Measurements from ENCODE around the gene RUBCN. TPM values are rescaled to one million over a fixed set of nuclear protein-coding genes. Genes with fewer than 3 reads are reported as not detected.
"Not testable (repeated sequence)": the region's sequence is repeated elsewhere in the genome, so short reads cannot be mapped to it uniquely, and the experiment has no call there.

Gene RUBCN
- total RNA-seq, 2 donors from 2014 or later: 40.2 to 41.7 TPM

DNA sequence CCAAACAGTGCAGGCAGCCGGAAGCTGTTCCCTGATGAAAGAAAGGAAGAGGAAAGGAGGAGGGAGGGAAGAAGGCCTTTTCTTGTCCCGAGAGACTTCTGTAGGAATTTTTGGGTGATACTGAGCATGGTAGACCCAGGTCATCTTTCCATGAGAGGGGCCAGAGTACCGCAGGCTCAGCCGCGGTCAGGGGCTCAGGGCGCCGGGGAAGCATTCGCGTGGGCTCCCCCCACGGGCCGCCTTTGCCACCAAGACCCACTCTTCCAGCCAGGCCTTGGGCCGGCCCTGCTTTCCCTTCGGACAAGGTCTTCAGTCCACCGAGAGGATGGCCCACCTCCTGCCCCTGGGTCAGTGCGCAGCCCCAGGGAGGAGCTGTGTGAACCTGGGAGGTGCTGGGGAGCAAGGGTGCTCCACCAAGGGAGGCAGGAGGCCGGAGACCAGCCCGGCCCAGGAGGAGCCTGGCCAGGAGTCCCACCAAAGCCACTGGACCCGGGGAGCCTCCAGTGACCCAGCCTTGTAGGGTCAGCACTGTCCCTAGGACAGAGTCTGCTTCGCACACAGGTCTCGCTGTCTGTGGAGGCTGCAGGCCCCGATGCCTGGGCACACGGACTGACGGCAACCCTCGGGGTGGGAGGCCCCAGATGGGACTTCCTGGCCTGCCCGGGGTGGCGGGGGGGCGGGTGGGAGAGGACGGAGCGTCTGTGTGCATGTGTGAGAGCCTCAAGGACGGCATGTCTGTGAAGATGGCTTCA is 79.0 kb downstream of the RUBCN start:
- not testable (repeated sequence) for H3K36me3 Mint-ChIP-seq (ENCODE audit: low read depth); H3K27me3 Mint-ChIP-seq; H3K27ac Mint-ChIP-seq; H3K4me3 Mint-ChIP-seq; ATAC-seq; H3K4me1 Mint-ChIP-seq; H3K9me3 ChIP-seq (ENCODE audit: control insufficient read depth, low read length, poor library complexity, severe bottlenecking); DNase-seq

DNA sequence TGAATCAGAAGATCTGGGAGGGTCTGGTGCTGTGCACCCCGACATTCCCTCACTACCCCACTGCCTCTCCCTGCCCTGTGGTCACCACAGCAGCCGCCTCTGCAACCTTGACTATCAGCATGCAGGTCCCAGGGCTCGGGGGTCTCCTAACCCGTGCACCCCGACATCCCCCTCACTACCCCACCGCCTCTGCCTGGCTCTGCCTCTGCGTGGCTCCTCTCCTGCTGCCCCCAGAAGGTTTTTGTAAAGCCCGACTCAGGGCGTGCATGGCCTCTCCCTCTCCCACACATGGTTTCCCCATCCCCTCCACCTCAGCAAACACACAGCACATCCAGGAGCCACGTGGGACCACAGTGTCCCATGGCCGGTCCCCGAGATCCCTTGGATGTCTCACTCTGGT is 79.7 kb downstream of the RUBCN start:
- H3K27me3 Mint-ChIP-seq; H3K4me1 Mint-ChIP-seq; H3K9me3 ChIP-seq (ENCODE audit: control insufficient read depth, low read length, poor library complexity, severe bottlenecking); H3K27ac Mint-ChIP-seq; H3K36me3 Mint-ChIP-seq (ENCODE audit: low read depth); ATAC-seq; DNase-seq: not testable (repeated sequence)
- peak overlapping the region; percentile 25 for H3K4me3 Mint-ChIP-seq

DNA sequence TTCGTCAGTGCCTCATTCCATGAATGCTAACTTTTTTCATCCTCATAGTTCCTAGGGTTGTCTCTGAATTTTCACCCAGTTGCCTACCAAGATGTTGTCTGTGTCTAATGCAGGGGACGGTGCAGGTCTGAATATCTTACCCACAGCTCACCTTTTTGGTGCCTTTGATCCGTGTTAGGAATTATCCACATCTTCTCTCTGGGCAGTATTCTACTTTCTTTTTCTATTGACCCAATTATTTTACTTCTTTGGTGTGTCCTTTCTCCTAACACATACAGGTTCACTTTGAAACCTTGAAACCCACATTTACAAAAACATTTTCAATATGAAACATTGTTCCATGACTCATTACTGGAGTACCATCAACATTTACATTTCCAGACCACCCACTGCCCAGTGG is 80.6 kb downstream of the RUBCN start:
- DNase-seq; H3K27ac Mint-ChIP-seq; H3K27me3 Mint-ChIP-seq; H3K4me3 Mint-ChIP-seq; ATAC-seq; H3K4me1 Mint-ChIP-seq; H3K36me3 Mint-ChIP-seq (ENCODE audit: low read depth); H3K9me3 ChIP-seq (ENCODE audit: control insufficient read depth, low read length, poor library complexity, severe bottlenecking): not testable (repeated sequence)

DNA sequence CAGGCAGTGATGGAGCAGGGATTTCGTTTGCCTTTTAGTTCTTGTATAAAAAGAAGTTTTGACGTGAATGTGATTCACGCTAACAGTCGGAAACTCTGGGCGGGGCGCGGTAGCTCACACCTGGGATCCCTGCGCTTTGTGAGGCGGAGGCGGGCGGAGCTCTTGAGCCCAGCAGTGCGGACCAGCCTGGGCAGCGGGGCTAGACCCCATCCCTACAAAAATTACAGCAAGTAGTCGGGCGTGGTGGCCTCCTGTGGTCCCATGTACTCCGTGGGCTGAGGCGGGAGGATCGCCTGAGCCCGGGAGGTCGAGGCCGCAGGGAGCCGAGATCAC is 81.7 kb downstream of the RUBCN start:
- H3K27ac Mint-ChIP-seq; H3K36me3 Mint-ChIP-seq (ENCODE audit: low read depth); H3K4me1 Mint-ChIP-seq; H3K9me3 ChIP-seq (ENCODE audit: control insufficient read depth, low read length, poor library complexity, severe bottlenecking); H3K27me3 Mint-ChIP-seq; H3K4me3 Mint-ChIP-seq; DNase-seq: not testable (repeated sequence)
- peak; percentile 60 for ATAC-seq

DNA sequence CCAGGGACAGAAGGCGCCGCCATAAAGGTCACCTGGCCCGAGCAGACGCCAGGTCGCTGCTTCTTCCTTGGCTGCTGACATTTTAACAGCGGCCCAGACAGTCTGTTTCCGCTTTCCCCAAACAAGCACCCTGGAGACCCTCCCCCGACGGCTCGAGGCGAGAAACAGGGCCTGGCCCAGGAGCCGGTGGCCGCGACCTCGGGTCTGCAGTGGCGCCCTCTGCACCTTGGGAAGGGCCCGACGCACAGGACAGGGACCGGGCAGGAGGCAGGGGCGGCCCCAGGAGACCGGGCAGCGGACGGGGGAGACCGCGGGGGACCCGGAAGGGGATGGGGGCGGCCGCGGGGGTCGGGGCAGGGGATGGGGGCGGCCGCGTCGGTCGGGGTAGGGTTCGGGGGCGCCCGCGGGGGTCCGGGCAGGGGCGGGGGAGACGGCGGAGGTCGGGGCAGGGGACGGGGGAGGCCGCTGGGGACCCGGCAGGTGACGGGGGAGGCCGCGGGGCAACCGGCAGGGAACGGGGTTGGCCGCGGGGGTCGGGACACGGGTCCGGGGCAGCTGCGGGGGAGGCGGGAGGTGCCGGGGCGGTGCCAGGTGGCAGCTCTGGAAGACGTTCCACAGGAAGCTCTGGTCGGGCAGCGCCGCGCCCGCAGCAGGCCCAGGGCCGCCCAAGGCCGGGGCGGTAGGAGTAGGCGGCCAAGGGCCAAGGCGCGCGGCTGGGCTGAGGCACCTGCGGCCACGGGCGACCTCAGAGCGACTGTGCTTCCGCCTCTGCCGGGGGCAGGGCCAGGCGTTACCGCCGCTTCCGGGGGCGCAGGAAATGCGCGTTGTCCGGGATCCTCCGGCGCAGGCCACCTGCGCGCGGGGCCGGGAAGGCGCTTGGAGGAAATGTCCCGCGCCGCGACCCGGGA is 82.4 kb downstream of the RUBCN start:
- not testable (repeated sequence) for H3K4me1 Mint-ChIP-seq; H3K36me3 Mint-ChIP-seq (ENCODE audit: low read depth); H3K9me3 ChIP-seq (ENCODE audit: control insufficient read depth, low read length, poor library complexity, severe bottlenecking); H3K27me3 Mint-ChIP-seq; H3K4me3 Mint-ChIP-seq; H3K27ac Mint-ChIP-seq
- peak in 1 of 3 donors; percentile 30 for DNase-seq
- peak; percentile 94 for ATAC-seq

DNA sequence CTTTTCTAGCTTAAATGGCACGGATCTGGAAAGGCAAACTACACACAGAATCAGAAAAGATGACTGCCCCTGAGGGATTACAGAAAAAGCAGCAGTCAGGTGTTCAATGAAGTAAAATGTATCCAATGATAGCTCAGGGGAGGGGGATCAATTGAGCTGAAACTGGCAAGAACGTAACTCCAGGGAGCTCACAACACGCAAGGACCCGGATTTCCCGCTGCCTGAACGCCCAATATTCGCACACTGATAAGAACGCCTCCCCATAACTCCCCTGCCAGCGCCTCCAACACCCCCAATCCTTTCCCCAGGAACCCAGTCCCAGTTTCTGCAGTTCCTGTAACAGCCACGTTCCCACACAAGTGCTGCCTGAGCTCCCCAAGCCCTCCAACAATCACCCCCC is 83.8 kb downstream of the RUBCN start:
- not testable (repeated sequence) for H3K36me3 Mint-ChIP-seq (ENCODE audit: low read depth); DNase-seq

DNA sequence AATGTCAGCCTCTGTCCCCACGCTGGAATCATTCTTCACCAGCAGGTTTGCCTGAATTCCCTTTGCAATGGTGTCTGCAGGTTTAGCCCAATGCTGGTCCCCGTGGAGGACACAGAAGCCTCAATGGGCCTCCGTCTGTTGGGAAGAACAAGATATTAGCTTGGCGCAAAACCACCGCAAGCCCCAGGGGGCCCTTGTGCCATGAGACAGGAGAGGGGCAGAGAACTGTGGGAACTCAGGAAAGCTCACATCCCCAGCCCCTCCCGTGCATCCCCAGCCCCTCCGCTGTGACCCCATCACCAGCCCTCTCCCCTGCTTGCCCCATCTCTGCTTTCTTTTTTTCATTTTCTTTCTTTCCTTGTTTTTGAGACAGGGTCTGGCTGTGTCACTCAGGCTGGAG is 89.1 kb downstream of the RUBCN start:
- not testable (repeated sequence) for H3K36me3 Mint-ChIP-seq (ENCODE audit: low read depth); ATAC-seq; H3K4me1 Mint-ChIP-seq; H3K27me3 Mint-ChIP-seq; H3K4me3 Mint-ChIP-seq; H3K9me3 ChIP-seq (ENCODE audit: control insufficient read depth, low read length, poor library complexity, severe bottlenecking); H3K27ac Mint-ChIP-seq; DNase-seq

More for the DNA sequence above, 83.8 kb downstream of the RUBCN start:
- not testable (repeated sequence) for ATAC-seq; H3K4me1 Mint-ChIP-seq; H3K9me3 ChIP-seq (ENCODE audit: control insufficient read depth, low read length, poor library complexity, severe bottlenecking); H3K27me3 Mint-ChIP-seq; H3K27ac Mint-ChIP-seq; H3K4me3 Mint-ChIP-seq

DNA sequence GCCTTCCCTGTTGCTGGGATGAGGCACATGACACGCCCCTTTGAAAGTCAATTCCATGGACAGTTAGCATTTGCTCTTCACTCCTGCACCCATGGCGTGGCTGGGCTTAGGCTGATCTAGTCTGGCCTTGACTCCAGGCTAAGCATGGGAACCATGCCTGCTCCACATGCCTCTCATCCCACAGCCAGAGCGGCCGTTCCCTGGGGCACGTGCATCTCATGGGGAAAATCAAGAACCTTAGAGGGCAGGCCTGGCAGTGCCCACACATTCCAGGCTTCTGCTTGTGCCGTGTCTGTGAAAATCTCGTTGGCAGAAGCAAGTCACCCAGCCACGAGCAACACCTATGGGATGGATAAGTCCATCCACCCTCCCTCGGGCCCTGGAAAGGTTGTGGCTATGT is 89.5 kb downstream of the RUBCN start:
- not testable (repeated sequence) for H3K27ac Mint-ChIP-seq; H3K4me1 Mint-ChIP-seq; DNase-seq; H3K27me3 Mint-ChIP-seq; H3K36me3 Mint-ChIP-seq (ENCODE audit: low read depth); ATAC-seq; H3K9me3 ChIP-seq (ENCODE audit: control insufficient read depth, low read length, poor library complexity, severe bottlenecking); H3K4me3 Mint-ChIP-seq

DNA sequence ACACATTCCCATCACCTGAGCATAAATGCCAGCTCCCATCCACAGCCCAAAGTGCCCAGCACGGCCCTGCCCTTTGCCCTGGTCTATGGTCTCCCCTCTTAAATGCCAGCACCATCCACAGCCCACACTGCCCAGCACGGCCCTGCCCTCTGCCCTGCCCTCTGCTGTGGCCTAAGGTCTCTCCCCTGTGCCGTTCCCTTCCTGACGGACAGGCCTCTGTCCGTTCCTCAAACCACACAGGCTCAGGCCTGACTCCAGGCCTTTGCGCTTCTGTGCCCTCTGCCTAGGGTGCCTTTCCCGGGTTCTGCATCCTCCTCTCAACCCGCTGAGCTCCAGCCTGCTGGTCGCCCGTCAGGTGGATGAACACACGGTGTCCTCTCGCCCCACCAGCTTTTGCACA is 90.4 kb downstream of the RUBCN start:
- H3K4me3 Mint-ChIP-seq; H3K27me3 Mint-ChIP-seq; DNase-seq; H3K9me3 ChIP-seq (ENCODE audit: control insufficient read depth, low read length, poor library complexity, severe bottlenecking); ATAC-seq; H3K27ac Mint-ChIP-seq; H3K4me1 Mint-ChIP-seq; H3K36me3 Mint-ChIP-seq (ENCODE audit: low read depth): not testable (repeated sequence)

DNA sequence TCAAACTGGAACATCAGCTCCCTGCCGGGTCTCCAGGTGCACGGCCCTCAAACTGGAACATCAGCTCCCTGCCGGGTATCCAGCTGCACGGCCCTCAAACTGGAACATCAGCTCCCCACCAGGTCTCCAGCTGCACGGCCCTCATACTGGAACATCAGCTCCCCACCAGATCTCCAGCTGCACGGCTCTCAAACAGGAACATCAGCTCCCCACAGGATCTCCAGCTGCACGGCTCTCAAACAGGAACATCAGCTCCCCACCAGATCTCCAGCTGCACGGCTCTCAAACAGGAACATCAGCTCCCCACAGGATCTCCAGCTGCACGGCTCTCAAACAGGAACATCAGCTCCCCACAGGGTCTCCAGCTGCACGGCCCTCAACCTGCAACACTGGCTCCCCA is 99.1 kb downstream of the RUBCN start:
- not testable (repeated sequence) for DNase-seq; H3K27ac Mint-ChIP-seq; H3K9me3 ChIP-seq (ENCODE audit: control insufficient read depth, low read length, poor library complexity, severe bottlenecking); H3K4me3 Mint-ChIP-seq; H3K27me3 Mint-ChIP-seq; ATAC-seq; H3K36me3 Mint-ChIP-seq (ENCODE audit: low read depth)
- peaks cover 11% of the 10 kb centered on the region for H3K4me1 Mint-ChIP-seq

DNA sequence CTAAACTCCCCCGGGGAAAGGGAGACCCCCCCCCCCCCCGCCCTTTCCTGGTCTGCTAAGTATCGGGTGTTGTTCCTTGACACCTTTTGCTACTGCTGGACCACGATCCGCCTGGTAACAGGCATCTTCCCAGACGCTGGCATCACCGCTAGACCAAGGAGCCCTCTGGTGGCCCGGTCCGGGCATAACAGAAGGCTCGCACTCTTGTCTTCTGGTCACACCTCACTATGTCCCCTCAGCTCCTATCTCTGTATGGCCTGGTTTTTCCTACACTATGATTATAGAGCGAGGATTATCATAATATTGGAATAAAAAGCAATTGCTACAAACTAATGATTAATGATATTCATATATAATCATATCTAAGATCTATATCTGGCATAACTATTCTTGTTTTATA is 104.7 kb downstream of the RUBCN start:
- H3K36me3 Mint-ChIP-seq (ENCODE audit: low read depth); H3K27me3 Mint-ChIP-seq; H3K4me1 Mint-ChIP-seq; DNase-seq; ATAC-seq; H3K9me3 ChIP-seq (ENCODE audit: control insufficient read depth, low read length, poor library complexity, severe bottlenecking); H3K4me3 Mint-ChIP-seq: not testable (repeated sequence)
- H3K27ac Mint-ChIP-seq: peak overlapping the region; percentile 29

DNA sequence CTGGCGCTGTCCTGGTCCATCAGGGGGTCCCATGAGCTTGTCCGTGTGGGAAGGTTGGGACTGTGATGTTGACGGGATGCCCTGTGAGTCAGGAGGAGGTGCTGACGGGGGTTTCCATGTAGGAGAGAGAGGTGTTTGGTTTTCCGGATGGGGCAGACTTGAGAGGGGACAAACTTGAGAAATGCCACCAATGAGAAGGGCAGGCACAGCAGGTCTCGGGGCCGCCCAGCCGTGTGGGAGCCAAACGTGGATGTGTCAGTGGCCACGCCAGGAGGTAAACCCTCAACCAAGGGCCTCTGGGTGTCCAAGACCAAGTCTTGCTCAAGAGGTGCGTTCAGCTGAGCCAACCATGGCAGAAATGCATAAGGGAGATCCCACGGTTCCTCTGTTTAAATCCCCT is 105.9 kb downstream of the RUBCN start:
- H3K4me1 Mint-ChIP-seq; H3K9me3 ChIP-seq (ENCODE audit: control insufficient read depth, low read length, poor library complexity, severe bottlenecking); H3K27me3 Mint-ChIP-seq; ATAC-seq; H3K36me3 Mint-ChIP-seq (ENCODE audit: low read depth); DNase-seq; H3K4me3 Mint-ChIP-seq: not testable (repeated sequence)
- H3K27ac Mint-ChIP-seq: peak overlapping the region; percentile 70

DNA sequence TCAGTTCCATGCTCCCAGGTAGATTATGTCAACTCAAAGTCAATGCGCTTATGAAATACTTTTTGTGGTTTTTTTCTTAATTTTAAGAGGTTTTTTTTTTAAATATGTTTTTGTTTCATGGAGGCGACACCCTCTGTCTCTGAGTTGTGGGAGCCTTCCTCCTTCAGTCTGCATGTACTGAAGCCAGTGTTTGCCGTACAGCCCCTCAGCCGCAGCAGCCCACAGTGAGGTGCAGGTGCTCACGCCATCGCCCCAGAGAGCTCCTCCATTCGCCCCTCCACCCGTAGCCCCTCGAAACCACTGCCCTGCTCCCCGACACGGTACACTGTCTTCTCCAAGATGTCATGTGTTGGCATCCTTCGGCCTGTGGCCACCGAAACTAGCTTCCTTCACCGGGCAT is 107.4 kb downstream of the RUBCN start:
- not testable (repeated sequence) for H3K27me3 Mint-ChIP-seq; H3K27ac Mint-ChIP-seq; DNase-seq; ATAC-seq; H3K4me3 Mint-ChIP-seq; H3K9me3 ChIP-seq (ENCODE audit: control insufficient read depth, low read length, poor library complexity, severe bottlenecking); H3K4me1 Mint-ChIP-seq; H3K36me3 Mint-ChIP-seq (ENCODE audit: low read depth)

All from T-helper 17 cell (primary cell).